NCI-H524 treated with DMSO at 0.1 percent for 48 hours (cell line): ENCODE measurements around the gene TPBGL.

Source experiments
- DNase-seq: peaks from one replicate; lab custom pipeline; 2025; lab: John Stamatoyannopoulos, UW

TPBGL gene

GRCh38 chr11:75240311-75241035, at the start of gene TPBGL:
Gene TPBGL, plus strand, starts transcription at chr11:75240774. Its CDS starts 276 bp downstream, at chr11:75241050.
- no peak for DNase-seq

GRCh38 chr11:75191330-75191717, 49.2 kb upstream of the TPBGL start:
- DNase-seq, result no peak

GRCh38 chr11:75193271-75193670, 47.3 kb upstream of the TPBGL start:
- no peak for DNase-seq

GRCh38 chr11:75193711-75194110, 46.9 kb upstream of the TPBGL start:
- DNase-seq, result no peak

GRCh38 chr11:75194147-75194546, 46.4 kb upstream of the TPBGL start:
- no peak for DNase-seq

GRCh38 chr11:75195167-75195962, 45.2 kb upstream of the TPBGL start:
- no peak for DNase-seq

GRCh38 chr11:75196426-75196825, 44.1 kb upstream of the TPBGL start:
- DNase-seq, result no peak

GRCh38 chr11:75197512-75198277, 42.9 kb upstream of the TPBGL start:
- no peak for DNase-seq

GRCh38 chr11:75198278-75198973, 42.1 kb upstream of the TPBGL start:
- DNase-seq, result peak; percentile 7

GRCh38 chr11:75199412-75199955, 41.1 kb upstream of the TPBGL start:
- DNase-seq, result peak; percentile 72

GRCh38 chr11:75200051-75200450, 40.5 kb upstream of the TPBGL start:
- no peak for DNase-seq

- no peak for DNase-seq
Measured at GRCh38 chr11:75200531-75200930, 40.0 kb upstream of the TPBGL start.

GRCh38 chr11:75201771-75202170, 38.8 kb upstream of the TPBGL start:
- DNase-seq, result no peak

- DNase-seq, result no peak
Measured at GRCh38 chr11:75202195-75202594, 38.4 kb upstream of the TPBGL start.

- no peak for DNase-seq
Measured at GRCh38 chr11:75203138-75203537, 37.4 kb upstream of the TPBGL start.

GRCh38 chr11:75203641-75204011, 36.9 kb upstream of the TPBGL start:
- no peak for DNase-seq

GRCh38 chr11:75204012-75204674, 36.4 kb upstream of the TPBGL start:
- DNase-seq, result no peak

GRCh38 chr11:75204685-75205563, 35.6 kb upstream of the TPBGL start:
- peak; percentile 33 for DNase-seq

GRCh38 chr11:75205564-75206020, 35.0 kb upstream of the TPBGL start:
- no peak for DNase-seq

GRCh38 chr11:75208446-75208845, 32.1 kb upstream of the TPBGL start:
- DNase-seq, result no peak
